Common myeloid progenitor, CD34-positive (primary cell): ENCODE results near the gene HS6ST3.

Experiments
- CTCF ChIA-PET: fragments of 350-600 bp; sonication (Branson Sonifier 250); formaldehyde crosslinking; loops from one replicate; lab custom pipeline; 2021; ENCODE audit warnings: antibody characterized with exemption; lab: Charles Lee
- POLR2A ChIA-PET: fragments of 350-600 bp; sonication (Branson Sonifier 250); formaldehyde crosslinking; loops from one replicate; lab custom pipeline; 2021; ENCODE audit warnings: antibody characterized with exemption; lab: Charles Lee
- DNase-seq, 3 donors: peaks; one replicate each; pipeline versions ENCODE4 v3.0.0 to v3.0.0-alpha.2; 2013
- H3K27ac ChIP-seq, 2 experiments: 1 replicate in 1 of 2; 2 replicates in 1 of 2; pipeline ENCODE4 v1.7.0; 2013; ENCODE audit warnings: inconsistent platforms in 2 of 2, low read length in 2 of 2, mild to moderate bottlenecking in 2 of 2, low read depth in 1 of 2, moderate library complexity in 1 of 2; ENCODE audit not compliant: severe bottlenecking in 2 of 2, insufficient read depth in 1 of 2, poor library complexity in 1 of 2
- H3K27me3 ChIP-seq, 5 experiments: replicated peaks in 2 of 5; 1 replicate in 3 of 5; 2 replicates in 2 of 5; pipeline versions ENCODE4 v1.6.1 to v1.7.0; 2013; ENCODE audit warnings: low read length in 4 of 5, mild to moderate bottlenecking in 2 of 5, moderate library complexity in 2 of 5, inconsistent platforms in 1 of 5; ENCODE audit not compliant: insufficient read depth in 5 of 5, control insufficient read depth in 4 of 5
- H3K36me3 ChIP-seq, 4 experiments: 1 replicate in 2 of 4; 2 replicates in 2 of 4; pipeline versions ENCODE4 v1.6.1 to v1.7.0; 2013; ENCODE audit warnings: low read length in 3 of 4, control low read depth in 1 of 4, mild to moderate bottlenecking in 1 of 4; ENCODE audit not compliant: control insufficient read depth in 4 of 4, insufficient read depth in 4 of 4
- H3K4me1 ChIP-seq, 4 experiments: 1 replicate in 3 of 4; 2 replicates in 1 of 4; pipeline versions ENCODE4 v1.6.1 to v1.7.1; 2013; ENCODE audit warnings: low read length in 3 of 4, mild to moderate bottlenecking in 3 of 4, control low read depth in 1 of 4, inconsistent platforms in 1 of 4, moderate library complexity in 1 of 4; ENCODE audit not compliant: control insufficient read depth in 4 of 4, insufficient read depth in 4 of 4; ENCODE audit errors: control extremely low read depth in 1 of 4
- H3K4me3 ChIP-seq, 7 experiments: 1 replicate in 4 of 7; 2 replicates in 3 of 7; pipeline versions ENCODE4 v1.5.1 to v1.7.0; 2013; ENCODE audit warnings: mild to moderate bottlenecking in 7 of 7, low read length in 6 of 7, moderate library complexity in 6 of 7, inconsistent platforms in 2 of 7, low read depth in 2 of 7, control low read depth in 1 of 7; ENCODE audit not compliant: insufficient read depth in 4 of 7, control insufficient read depth in 1 of 7; ENCODE audit errors: extremely low read depth in 1 of 7
- H3K9me3 ChIP-seq, 5 experiments: 1 replicate in 4 of 5; 2 replicates in 1 of 5; pipeline versions ENCODE4 v1.6.1 to v1.7.1; 2013; ENCODE audit warnings: low read length in 4 of 5, mild to moderate bottlenecking in 2 of 5, inconsistent platforms in 1 of 5, low read depth in 1 of 5, moderate library complexity in 1 of 5; ENCODE audit not compliant: control insufficient read depth in 4 of 5, insufficient read depth in 2 of 5; ENCODE audit errors: control extremely low read depth in 1 of 5
- WGBS: methylation state at CpG from one replicate; pipeline ENCODE4 v1.1.5; 2013; ENCODE audit not compliant: insufficient coverage; 5-methylcytosine and 5-hydroxymethylcytosine counted together

Gene HS6ST3

DNA sequence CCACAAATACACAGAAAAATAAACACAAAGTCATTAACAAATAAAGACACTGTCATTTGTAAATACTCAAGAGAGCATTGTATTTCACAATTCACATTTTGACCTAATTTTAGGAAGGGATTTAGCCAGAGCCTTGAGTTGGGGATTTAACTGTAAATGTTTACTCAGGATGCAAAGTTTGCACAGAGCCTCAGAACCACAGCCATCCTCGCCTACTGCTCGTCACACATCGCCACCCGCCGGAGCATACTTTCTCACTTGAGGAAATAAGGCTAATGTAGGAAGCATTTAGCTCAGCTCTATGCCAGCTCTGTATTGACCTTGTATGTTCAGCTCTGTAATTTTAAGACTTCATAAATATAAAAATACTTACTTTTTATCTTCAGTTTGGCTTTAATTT lies 461.6 kb downstream of the HS6ST3 start:
- CTCF ChIA-PET, result interaction anchor here (1.6 kb wide), 1 partner anchor 9 kb away, joined by 6 read pairs; no protein-coding TSS in a partner anchor
- POLR2A ChIA-PET, result no interaction called here
- Histone ChIP-seq H3K4me3 (no peak overlapping the region), H3K4me1 (no peaks in the 10 kb centered on the region), H3K27me3 (no peaks in the 10 kb centered on the region), H3K27ac (no peak overlapping the region), H3K9me3 (no peaks in the 10 kb centered on the region), H3K36me3 (no peaks in the 10 kb centered on the region)
- no peak for DNase-seq
- 80% methylated on average over 4 of the region's 5 CpGs for WGBS

- no peak overlapping the region for H3K27ac ChIP-seq
- H3K9me3 ChIP-seq, result no peaks in the 10 kb centered on the region
- no peaks in the 10 kb centered on the region for H3K36me3 ChIP-seq
- 100% methylated on average over 1 of the region's 2 CpGs for WGBS
- no peaks in the 10 kb centered on the region for H3K27me3 ChIP-seq
- DNase-seq, result no peak
- H3K4me1 ChIP-seq, result no peaks in the 10 kb centered on the region
- H3K4me3 ChIP-seq, result no peak overlapping the region
- CTCF ChIA-PET, result interaction anchor here (1.6 kb wide), 1 partner anchor 8 kb away, joined by 6 read pairs; no protein-coding TSS in a partner anchor
- POLR2A ChIA-PET, result no interaction called here
These were observed 462.7 kb downstream of the HS6ST3 start for GRCh38 chr13:96552559-96552958.

DNA sequence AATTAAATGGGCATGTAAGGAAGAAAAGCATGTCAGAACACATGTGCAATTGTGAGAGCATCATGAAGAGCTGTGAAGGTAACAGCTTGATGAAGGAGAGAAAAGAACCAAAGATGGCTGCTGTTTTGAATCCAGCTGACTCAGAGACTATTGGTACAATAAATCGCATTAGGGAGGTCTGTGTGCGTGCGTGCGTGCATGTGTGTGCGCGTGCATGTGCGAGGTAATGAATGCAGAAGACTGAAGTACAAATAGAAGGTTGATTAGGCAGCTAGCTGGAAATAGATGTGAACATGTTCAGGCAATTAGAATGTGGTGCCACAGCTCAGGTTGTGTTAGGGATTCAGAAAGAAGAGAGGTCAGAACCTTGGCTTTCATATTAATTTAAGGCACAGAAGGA lies 463.9 kb downstream of the HS6ST3 start:
- H3K4me3 ChIP-seq, result no peak overlapping the region
- CTCF ChIA-PET, result no interaction called here
- H3K4me1 ChIP-seq, result no peaks in the 10 kb centered on the region

DNA sequence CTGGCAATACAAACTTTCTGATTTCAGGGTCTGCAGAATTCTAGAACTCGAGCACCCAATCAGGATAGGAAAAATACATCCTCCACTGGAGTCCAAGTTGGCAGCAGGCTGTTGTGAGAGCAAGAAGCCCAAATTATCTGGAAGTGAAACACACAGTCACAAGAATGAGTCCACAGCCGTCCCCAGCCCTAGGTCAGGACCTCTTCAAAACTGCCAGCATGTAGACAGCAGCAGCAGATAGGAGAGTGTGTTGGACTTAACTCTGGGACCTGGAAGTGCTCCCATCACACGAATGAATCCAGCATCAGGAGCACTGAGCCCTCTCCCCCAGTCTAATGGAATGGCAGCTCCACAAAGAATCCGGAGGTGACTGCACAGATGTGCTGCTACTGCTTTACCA lies 483.7 kb downstream of the HS6ST3 start:
- CTCF ChIA-PET, result no interaction called here
- H3K36me3 ChIP-seq, result no peaks in the 10 kb centered on the region
- POLR2A ChIA-PET, result no interaction called here
- no peak overlapping the region for H3K4me3 ChIP-seq
- peaks cover 0 to 2% (median 0%) of the 10 kb centered on the region in 5 experiments for H3K9me3 ChIP-seq
- no peak for DNase-seq
- no peaks in the 10 kb centered on the region for H3K27me3 ChIP-seq
- H3K27ac ChIP-seq, result no peak overlapping the region
- H3K4me1 ChIP-seq, result no peaks in the 10 kb centered on the region
- WGBS, result 89% methylated on average over 4 of the region's 4 CpGs

More for the DNA sequence above, 463.9 kb downstream of the HS6ST3 start:
- POLR2A ChIA-PET, result no interaction called here
- DNase-seq, result no peak
- Histone ChIP-seq H3K27me3 (no peaks in the 10 kb centered on the region), H3K9me3 (no peaks in the 10 kb centered on the region), H3K27ac (no peak overlapping the region), H3K36me3 (no peaks in the 10 kb centered on the region)
- 100% methylated on average over 7 of the region's 7 CpGs for WGBS

- H3K27ac ChIP-seq, result no peak overlapping the region
These were observed 485.8 kb downstream of the HS6ST3 start for GRCh38 chr13:96575423-96576320.

DNA sequence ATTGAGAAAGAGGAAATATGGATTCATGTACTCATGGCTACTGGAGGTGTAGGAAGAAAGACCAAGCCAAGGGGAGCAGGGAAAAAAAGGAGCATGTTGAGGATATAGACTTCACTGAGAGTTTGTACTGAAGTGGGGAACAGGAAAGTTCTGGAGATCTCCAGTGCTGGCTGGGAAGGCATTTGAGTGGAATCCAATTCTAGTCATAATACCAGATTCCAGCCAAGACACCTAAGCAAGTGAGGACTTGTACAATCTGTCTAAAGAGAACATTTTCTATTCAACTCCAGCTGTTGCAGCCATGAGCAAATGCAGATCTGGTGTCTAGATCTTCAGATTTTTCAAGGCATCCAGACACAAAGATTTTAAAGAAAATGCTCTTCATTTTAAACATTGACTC lies 491.8 kb downstream of the HS6ST3 start:
- no peak for DNase-seq
- POLR2A ChIA-PET, result no interaction called here
- CTCF ChIA-PET, result no interaction called here

More at GRCh38 chr13:96575423-96576320, 485.8 kb downstream of the HS6ST3 start:
- no peak for DNase-seq
- Histone ChIP-seq H3K4me1 (no peaks in the 10 kb centered on the region), H3K36me3 (no peaks in the 10 kb centered on the region), H3K4me3 (no peak overlapping the region), H3K27me3 (no peaks in the 10 kb centered on the region), H3K9me3 (peaks cover 0 to 2% (median 0%) of the 10 kb centered on the region in 5 experiments)
- ChIA-PET POLR2A (no interaction called here), CTCF (no interaction called here)
- 93% methylated on average over 12 of the region's 14 CpGs for WGBS

DNA sequence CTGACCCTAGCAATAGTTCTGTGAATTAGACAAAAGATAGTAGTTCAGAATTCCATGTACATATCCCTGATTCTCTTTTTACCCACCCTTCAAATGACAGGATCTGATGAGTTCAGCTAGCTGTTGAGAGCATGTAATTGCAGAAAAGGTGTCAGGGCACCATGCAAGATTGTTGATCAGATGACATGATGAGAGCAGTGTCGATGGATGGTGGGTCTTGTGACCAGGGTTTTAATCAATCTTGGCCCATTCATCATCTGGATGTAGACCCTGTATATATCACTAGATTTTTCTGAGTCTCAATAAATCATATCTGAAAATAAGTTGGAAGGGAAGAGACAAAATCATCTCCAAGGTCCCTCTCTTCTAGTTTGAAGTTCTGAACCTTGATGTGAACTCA lies 525.3 kb downstream of the HS6ST3 start:
- CTCF ChIA-PET, result no interaction called here
- Histone ChIP-seq H3K27me3 (no peaks in the 10 kb centered on the region), H3K4me1 (no peaks in the 10 kb centered on the region), H3K36me3 (no peaks in the 10 kb centered on the region), H3K4me3 (no peak overlapping the region), H3K9me3 (peaks cover 0 to 2% (median 1%) of the 10 kb centered on the region in 5 experiments), H3K27ac (no peak overlapping the region)
- WGBS, result no CpG with 5 or more reads among the region's 1 CpG
- DNase-seq, result no peak
- POLR2A ChIA-PET, result no interaction called here

More for the DNA sequence above, 491.8 kb downstream of the HS6ST3 start:
- Histone ChIP-seq H3K4me1 (no peaks in the 10 kb centered on the region), H3K36me3 (no peaks in the 10 kb centered on the region), H3K27ac (no peak overlapping the region), H3K27me3 (no peaks in the 10 kb centered on the region), H3K9me3 (peaks cover 0 to 1% (median 0%) of the 10 kb centered on the region in 5 experiments), H3K4me3 (no peak overlapping the region)
